Measurements from ENCODE around the gene MEN1. TPM values are rescaled to one million over a fixed set of nuclear protein-coding genes. Genes with fewer than 3 reads are reported as not detected.
"Not testable (repeated sequence)": the region's sequence is repeated elsewhere in the genome, so short reads cannot be mapped to it uniquely, and the experiment has no call there.

The MEN1 gene
- total RNA-seq, 3 donors from 2014 or later = 19.3 to 26.4 (median 21.9) TPM

- no peaks in the 10 kb centered on the region for H3K9me3 ChIP-seq
- peaks cover 43% of the 10 kb centered on the region for H3K4me1 ChIP-seq (ENCODE audit: low read depth)
- no peak for TF ChIP-seq CTCF (IDR thresholded peaks at IDR 0.05)
- no peak overlapping the region for H3K4me3 ChIP-seq
- H3K36me3 ChIP-seq (ENCODE audit: low read depth) = no peaks in the 10 kb centered on the region
- DNase-seq (peak in 2 of 3 donors; percentile 23 to 51), ATAC-seq (no peak)
- intact Hi-C loops (cut with DNase I, micrococcal nuclease) = loop anchor here (5.0 kb wide), 1 partner anchor 44 kb away; no protein-coding TSS in a partner anchor
Measured at GRCh38 chr11:64848214-64848825, 38.0 kb upstream of the MEN1 start.

- ATAC-seq = peak; percentile 66
- peak; percentile 94 for TF ChIP-seq CTCF (IDR thresholded peaks at IDR 0.05)
- intact Hi-C loops (cut with DNase I, micrococcal nuclease) = loop anchor here (5.0 kb wide), 1 partner anchor 45 kb away; no protein-coding TSS in a partner anchor
Measured at GRCh38 chr11:64846998-64847666, 36.8 kb upstream of the MEN1 start.

GRCh38 chr11:64845776-64846129 lies 35.4 kb upstream of the MEN1 start:
- ATAC-seq; H3K36me3 ChIP-seq (ENCODE audit: low read depth); H3K9me3 ChIP-seq; DNase-seq; H3K4me3 ChIP-seq: not testable (repeated sequence)
- peaks cover 39% of the 10 kb centered on the region for H3K4me1 ChIP-seq (ENCODE audit: low read depth)
- intact Hi-C loops (cut with DNase I, micrococcal nuclease) = loop anchor here (5.0 kb wide), 1 partner anchor 47 kb away; no protein-coding TSS in a partner anchor

More at GRCh38 chr11:64846998-64847666, 36.8 kb upstream of the MEN1 start:
- H3K4me1 ChIP-seq (ENCODE audit: low read depth) = peaks cover 45% of the 10 kb centered on the region
- H3K4me3 ChIP-seq = no peak overlapping the region
- H3K9me3 ChIP-seq = no peaks in the 10 kb centered on the region
- peak; percentile 94 to 98 (median 95) for DNase-seq
- H3K36me3 ChIP-seq (ENCODE audit: low read depth) = no peaks in the 10 kb centered on the region

- intact Hi-C loops (cut with DNase I, micrococcal nuclease) = loop anchor here (5.0 kb wide), 1 partner anchor 47 kb away; no protein-coding TSS in a partner anchor
- no peaks in the 10 kb centered on the region for H3K9me3 ChIP-seq
- H3K4me3 ChIP-seq = peak overlapping the region; percentile 38
- peak in 2 of 3 donors; percentile 56 to 68 for DNase-seq
- no peaks in the 10 kb centered on the region for H3K36me3 ChIP-seq (ENCODE audit: low read depth)
- peaks cover 36% of the 10 kb centered on the region for H3K4me1 ChIP-seq (ENCODE audit: low read depth)
- TF ChIP-seq CTCF (IDR thresholded peaks at IDR 0.05) = no peak
- no peak for ATAC-seq
Measured at GRCh38 chr11:64845129-64845775, 34.9 kb upstream of the MEN1 start.

GRCh38 chr11:64844330-64845128 lies 34.2 kb upstream of the MEN1 start, which contains the start of gene CDC42BPG:
Gene CDC42BPG (minus strand): TSS chr11:64844653. CDS start chr11:64844569, 84 bp downstream.
- H3K9me3 ChIP-seq = no peaks in the 10 kb centered on the region
- peak within 1 kb of the TSS; percentile 38 for H3K4me3 ChIP-seq
- ATAC-seq (peak; percentile 77), DNase-seq (peak; percentile 90 to 92 (median 92))
- intact Hi-C loops (cut with DNase I, micrococcal nuclease) = loop anchor here (5.0 kb wide), 1 partner anchor 48 kb away; no protein-coding TSS in a partner anchor
- peaks cover 31% of the 10 kb centered on the region for H3K4me1 ChIP-seq (ENCODE audit: low read depth)
- no peaks in the 10 kb centered on the region for H3K36me3 ChIP-seq (ENCODE audit: low read depth)
- peak; percentile 69 for TF ChIP-seq CTCF (IDR thresholded peaks at IDR 0.05)
